Measurements from ENCODE around the gene TOX2.

The TOX2 gene

DNA sequence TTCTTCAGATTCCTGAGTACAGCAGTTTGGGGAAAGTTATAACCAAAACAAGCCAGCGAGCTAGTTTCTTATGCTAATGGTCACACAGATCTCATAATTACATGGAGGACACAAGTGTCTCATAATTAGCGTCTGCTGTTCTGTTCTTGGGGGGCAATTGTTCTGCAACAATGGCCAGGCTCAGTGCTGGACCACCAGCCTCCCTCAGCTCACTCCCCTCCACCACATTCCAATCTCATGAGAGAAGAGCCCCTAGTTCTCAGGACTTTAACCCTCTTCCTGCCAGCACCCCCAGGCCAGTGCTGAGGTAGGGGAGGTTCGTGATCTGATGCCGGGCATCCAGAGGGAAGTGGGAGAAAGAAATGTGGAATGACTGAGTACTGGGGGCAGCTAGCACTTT lies 20.2 kb upstream of the TOX2 start:
- Histone ChIP-seq H3K9me3 (no peaks in the 10 kb centered on the region), H3K36me3 (no peaks in the 10 kb centered on the region), H3K4me1 (no peaks in the 10 kb centered on the region), H3K27me3 (no peaks in the 10 kb centered on the region), H3K4me3 (ENCODE audit: low read depth, low read length) (no peak overlapping the region)
- DNase-seq, result no peak
- TF ChIP-seq, protein P1, sequence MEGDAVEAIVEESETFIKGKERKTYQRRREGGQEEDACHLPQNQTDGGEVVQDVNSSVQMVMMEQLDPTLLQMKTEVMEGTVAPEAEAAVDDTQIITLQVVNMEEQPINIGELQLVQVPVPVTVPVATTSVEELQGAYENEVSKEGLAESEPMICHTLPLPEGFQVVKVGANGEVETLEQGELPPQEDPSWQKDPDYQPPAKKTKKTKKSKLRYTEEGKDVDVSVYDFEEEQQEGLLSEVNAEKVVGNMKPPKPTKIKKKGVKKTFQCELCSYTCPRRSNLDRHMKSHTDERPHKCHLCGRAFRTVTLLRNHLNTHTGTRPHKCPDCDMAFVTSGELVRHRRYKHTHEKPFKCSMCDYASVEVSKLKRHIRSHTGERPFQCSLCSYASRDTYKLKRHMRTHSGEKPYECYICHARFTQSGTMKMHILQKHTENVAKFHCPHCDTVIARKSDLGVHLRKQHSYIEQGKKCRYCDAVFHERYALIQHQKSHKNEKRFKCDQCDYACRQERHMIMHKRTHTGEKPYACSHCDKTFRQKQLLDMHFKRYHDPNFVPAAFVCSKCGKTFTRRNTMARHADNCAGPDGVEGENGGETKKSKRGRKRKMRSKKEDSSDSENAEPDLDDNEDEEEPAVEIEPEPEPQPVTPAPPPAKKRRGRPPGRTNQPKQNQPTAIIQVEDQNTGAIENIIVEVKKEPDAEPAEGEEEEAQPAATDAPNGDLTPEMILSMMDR (IDR thresholded peaks at IDR 0.05; ENCODE audit: low read depth, low read length), result no peak

DNA sequence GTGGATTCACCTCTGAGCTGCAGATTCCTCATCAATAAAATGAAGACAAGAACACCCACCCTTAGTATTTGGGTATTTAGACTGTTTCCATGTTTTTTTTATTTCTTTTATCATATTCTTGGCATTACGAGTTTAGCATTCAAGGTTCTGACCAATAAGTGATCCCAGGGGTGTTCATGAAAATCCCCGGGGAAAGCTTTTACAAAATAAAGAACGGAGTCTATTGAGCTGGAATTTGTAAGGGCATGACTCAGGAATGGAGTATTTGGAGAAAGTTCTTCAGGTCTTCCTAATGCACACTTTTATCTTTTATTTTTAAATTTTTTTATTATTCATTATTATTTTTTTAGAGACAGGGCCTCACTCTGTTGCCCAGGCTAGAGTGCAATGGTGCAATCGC lies 19.4 kb upstream of the TOX2 start:
- Histone ChIP-seq H3K27me3 (no peaks in the 10 kb centered on the region), H3K9me3 (no peaks in the 10 kb centered on the region), H3K4me1 (no peaks in the 10 kb centered on the region), H3K36me3 (no peaks in the 10 kb centered on the region), H3K4me3 (ENCODE audit: low read depth, low read length) (no peak overlapping the region)
- TF ChIP-seq, protein P1 (IDR thresholded peaks at IDR 0.05; ENCODE audit: low read depth, low read length), result no peak
- DNase-seq, result no peak

DNA sequence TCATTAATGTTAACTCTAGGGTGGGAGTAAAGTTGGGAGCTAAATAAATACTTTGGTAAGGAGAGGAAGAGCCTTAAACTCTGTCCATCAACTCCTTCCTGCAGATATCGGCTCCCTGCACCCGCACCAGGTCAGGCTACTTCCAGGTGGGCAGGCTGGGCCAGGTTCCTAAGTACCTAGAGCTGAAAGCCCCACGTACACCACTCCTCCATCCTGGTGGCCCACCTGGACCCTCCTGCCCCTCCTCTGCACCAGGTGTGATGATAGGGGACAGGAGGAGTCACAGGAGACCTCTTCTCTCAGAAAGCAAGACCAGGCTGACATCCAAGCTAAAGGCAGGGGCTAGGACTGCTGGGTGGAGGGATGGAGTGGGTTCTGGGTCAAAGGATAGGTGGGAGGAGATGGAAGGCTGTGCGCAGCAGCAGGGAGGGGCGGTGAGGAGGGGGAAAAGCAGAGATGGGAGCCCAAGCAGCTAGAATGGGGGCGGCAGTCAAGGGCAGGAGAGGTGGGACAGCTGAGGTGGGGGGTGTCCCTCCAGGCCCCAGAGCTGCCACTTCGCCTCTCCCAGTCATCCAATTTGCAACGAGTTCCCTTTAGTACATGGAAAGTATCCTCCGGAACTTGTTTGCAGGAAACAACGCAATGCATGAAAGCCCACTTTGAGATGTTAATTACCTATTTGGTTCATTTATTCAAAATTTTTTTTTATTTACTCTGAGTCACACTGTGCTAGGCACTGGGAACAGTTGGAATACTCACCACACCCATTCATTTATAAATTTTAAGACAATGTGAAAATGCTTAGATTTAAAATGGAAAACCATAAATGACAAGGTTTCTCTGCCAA lies 15.2 kb upstream of the TOX2 start:
- H3K4me1 ChIP-seq, result no peaks in the 10 kb centered on the region
- TF ChIP-seq, protein P1 (IDR thresholded peaks at IDR 0.05; ENCODE audit: low read depth, low read length), result no peak
- no peak for DNase-seq
- H3K36me3 ChIP-seq, result no peaks in the 10 kb centered on the region
- no peak overlapping the region for H3K4me3 ChIP-seq (ENCODE audit: low read depth, low read length)
- no peaks in the 10 kb centered on the region for H3K27me3 ChIP-seq
- no peaks in the 10 kb centered on the region for H3K9me3 ChIP-seq

DNA sequence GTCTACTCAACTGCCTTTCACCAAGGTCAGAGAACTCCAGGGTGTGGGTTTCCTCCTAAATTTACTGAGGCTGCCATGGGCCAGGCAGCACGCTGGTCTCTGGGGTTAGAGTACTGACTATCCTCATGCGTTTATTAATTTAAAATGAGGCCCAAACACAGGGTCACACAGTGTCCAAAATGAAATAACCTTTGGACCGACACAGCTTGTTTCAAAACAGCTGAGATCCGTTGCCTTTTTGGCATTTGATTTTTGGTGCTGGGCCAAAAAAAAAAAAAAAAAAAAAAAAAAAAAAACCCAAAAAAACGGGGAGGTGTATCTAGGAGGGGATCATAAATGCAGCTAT lies 14.6 kb upstream of the TOX2 start:
- H3K4me1 ChIP-seq, result no peaks in the 10 kb centered on the region
- H3K27me3 ChIP-seq, result no peaks in the 10 kb centered on the region
- no peak for DNase-seq

DNA sequence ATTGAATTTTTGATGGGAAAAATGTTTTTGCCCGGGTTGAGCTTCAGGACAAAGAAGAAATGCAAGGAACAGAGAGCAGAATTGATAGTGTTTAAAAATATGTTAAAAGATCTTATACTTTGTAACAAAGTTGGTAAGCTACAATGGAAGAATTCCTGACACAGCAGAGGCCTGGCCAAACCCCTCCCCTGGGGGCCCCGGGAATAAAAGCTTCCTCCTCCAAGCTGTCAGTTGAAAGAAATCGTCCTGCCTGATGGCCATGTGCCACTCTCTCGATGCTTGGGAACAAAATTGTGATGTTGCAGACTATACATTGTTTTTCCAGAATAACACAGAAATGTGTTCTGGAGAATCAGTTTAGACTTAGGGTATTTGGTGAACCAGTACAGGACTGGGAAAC lies 14.2 kb upstream of the TOX2 start:
- Histone ChIP-seq H3K36me3 (no peaks in the 10 kb centered on the region), H3K9me3 (no peaks in the 10 kb centered on the region), H3K27me3 (no peaks in the 10 kb centered on the region), H3K4me1 (no peaks in the 10 kb centered on the region), H3K4me3 (ENCODE audit: low read depth, low read length) (no peak overlapping the region)
- DNase-seq, result no peak
- TF ChIP-seq, protein P1 (IDR thresholded peaks at IDR 0.05; ENCODE audit: low read depth, low read length), result no peak

More for the DNA sequence above, 14.6 kb upstream of the TOX2 start:
- Histone ChIP-seq H3K4me3 (ENCODE audit: low read depth, low read length) (no peak overlapping the region), H3K36me3 (no peaks in the 10 kb centered on the region), H3K9me3 (no peaks in the 10 kb centered on the region)
- TF ChIP-seq, protein P1 (IDR thresholded peaks at IDR 0.05; ENCODE audit: low read depth, low read length), result no peak

DNA sequence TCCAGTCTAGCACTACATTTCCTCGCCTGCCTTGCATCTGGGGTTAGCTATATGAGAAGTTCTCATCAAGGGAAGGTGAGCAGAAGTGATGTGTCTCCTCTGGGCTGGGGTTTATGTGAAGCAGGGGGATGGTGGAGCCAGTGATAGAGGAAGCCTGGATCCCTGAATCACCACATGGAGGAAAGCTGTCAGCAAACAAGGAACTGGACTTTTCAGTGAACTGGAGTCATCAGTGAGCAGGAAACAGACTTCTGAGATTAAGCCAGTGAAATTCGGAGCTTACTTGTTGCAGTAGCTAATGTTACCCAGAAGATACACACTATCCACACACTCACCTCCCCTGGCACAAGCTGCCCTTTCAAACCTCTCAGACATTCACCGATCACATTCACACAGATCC lies 13.4 kb upstream of the TOX2 start:
- Histone ChIP-seq H3K36me3 (no peaks in the 10 kb centered on the region), H3K4me1 (no peaks in the 10 kb centered on the region), H3K27me3 (no peaks in the 10 kb centered on the region), H3K9me3 (no peaks in the 10 kb centered on the region), H3K4me3 (ENCODE audit: low read depth, low read length) (no peak overlapping the region)
- no peak for DNase-seq
- TF ChIP-seq, protein P1 (IDR thresholded peaks at IDR 0.05; ENCODE audit: low read depth, low read length), result no peak

All from BE2C (cell line).